ENCODE measurements around the gene ZNF396. TPM values are rescaled to one million over a fixed set of nuclear protein-coding genes. Genes with fewer than 3 reads are reported as not detected.
A peak's percentile ranks its signal among the peaks of the same experiment; 100 is the strongest.

The ZNF396 gene
- total RNA-seq, 6 experiments from 2014 or later: 0.62 to 1.9 (median 1.5) TPM

DNA sequence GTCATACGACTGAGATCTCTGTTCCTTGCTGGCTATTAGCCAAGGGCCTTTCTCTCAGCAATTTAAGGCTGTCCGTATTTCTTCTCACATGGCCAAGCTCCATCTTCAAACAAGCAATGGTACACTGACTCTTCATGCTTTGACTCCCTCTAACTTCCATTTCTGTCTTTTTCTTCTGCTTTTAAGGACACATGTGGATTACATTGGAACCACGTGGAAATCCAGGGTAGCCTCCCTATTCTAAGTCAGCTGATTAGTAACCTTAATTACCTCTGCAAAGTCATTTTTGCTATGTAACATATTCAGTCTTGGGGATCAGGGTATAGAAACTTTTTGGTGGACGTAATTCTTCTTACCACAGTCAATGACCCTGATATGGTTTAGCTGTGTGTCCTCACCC lies 41.5 kb upstream of the ZNF396 start:
- DNase-seq: no peak
- TF ChIP-seq, protein P1, sequence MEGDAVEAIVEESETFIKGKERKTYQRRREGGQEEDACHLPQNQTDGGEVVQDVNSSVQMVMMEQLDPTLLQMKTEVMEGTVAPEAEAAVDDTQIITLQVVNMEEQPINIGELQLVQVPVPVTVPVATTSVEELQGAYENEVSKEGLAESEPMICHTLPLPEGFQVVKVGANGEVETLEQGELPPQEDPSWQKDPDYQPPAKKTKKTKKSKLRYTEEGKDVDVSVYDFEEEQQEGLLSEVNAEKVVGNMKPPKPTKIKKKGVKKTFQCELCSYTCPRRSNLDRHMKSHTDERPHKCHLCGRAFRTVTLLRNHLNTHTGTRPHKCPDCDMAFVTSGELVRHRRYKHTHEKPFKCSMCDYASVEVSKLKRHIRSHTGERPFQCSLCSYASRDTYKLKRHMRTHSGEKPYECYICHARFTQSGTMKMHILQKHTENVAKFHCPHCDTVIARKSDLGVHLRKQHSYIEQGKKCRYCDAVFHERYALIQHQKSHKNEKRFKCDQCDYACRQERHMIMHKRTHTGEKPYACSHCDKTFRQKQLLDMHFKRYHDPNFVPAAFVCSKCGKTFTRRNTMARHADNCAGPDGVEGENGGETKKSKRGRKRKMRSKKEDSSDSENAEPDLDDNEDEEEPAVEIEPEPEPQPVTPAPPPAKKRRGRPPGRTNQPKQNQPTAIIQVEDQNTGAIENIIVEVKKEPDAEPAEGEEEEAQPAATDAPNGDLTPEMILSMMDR (IDR thresholded peaks at IDR 0.05): no peak
- TF ChIP-seq POLR2A (IDR thresholded peaks at IDR 0.05): no peak
- no peaks in the 10 kb centered on the region for H3K4me1 ChIP-seq
- H3K36me3 ChIP-seq: no peaks in the 10 kb centered on the region
- intact Hi-C loops (cut with DNase I): loop anchor here in 1 of 2 donors (10.0 kb wide), 1 partner anchor 96 kb away; no protein-coding TSS in a partner anchor
- H3K27me3 ChIP-seq: no peaks in the 10 kb centered on the region
- WGBS (ENCODE audit: insufficient coverage, low coverage, low lambda C conversion rate, missing lambda C conversion rate): 72% methylated on average over 4 of the region's 4 CpGs
- ATAC-seq: no peak
- H3K9me3 ChIP-seq: peaks cover 0 to 6% (median 3%) of the 10 kb centered on the region in 4 donors
- no peak overlapping the region for H3K4me3 ChIP-seq
- H3K27ac ChIP-seq: no peak overlapping the region

DNA sequence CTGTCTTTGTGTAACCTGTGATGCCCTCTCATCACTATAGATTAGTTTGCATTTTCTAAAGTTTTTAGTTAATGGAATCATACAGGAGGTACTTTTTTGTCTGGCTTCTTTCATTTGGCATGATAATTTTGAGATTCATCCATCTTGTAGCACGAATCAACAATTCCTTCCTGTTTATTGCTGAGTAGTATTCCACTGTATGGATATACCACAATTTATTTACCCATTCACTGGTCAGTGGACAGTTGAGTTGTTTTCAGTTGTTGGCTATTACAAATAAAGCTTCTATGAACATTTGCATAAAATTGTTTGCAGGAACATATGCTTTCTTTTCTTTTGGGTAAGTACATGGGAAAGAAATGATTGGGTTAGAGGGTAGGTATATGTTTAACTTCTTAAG lies 40.1 kb upstream of the ZNF396 start:
- Histone ChIP-seq H3K36me3 (no peaks in the 10 kb centered on the region), H3K9me3 (peaks cover 0 to 6% (median 3%) of the 10 kb centered on the region in 4 donors), H3K4me3 (no peak overlapping the region), H3K27ac (no peak overlapping the region), H3K27me3 (no peaks in the 10 kb centered on the region), H3K4me1 (no peaks in the 10 kb centered on the region)
- DNase-seq (no peak), ATAC-seq (no peak)
- intact Hi-C loops (cut with DNase I): loop anchor here in 1 of 2 donors (10.0 kb wide), 1 partner anchor 98 kb away; no protein-coding TSS in a partner anchor
- TF ChIP-seq, protein P1 (IDR thresholded peaks at IDR 0.05): no peak
- TF ChIP-seq POLR2A (IDR thresholded peaks at IDR 0.05): no peak
- WGBS (ENCODE audit: insufficient coverage, low coverage, low lambda C conversion rate, missing lambda C conversion rate): 43% methylated on average over 1 of the region's 1 CpG

DNA sequence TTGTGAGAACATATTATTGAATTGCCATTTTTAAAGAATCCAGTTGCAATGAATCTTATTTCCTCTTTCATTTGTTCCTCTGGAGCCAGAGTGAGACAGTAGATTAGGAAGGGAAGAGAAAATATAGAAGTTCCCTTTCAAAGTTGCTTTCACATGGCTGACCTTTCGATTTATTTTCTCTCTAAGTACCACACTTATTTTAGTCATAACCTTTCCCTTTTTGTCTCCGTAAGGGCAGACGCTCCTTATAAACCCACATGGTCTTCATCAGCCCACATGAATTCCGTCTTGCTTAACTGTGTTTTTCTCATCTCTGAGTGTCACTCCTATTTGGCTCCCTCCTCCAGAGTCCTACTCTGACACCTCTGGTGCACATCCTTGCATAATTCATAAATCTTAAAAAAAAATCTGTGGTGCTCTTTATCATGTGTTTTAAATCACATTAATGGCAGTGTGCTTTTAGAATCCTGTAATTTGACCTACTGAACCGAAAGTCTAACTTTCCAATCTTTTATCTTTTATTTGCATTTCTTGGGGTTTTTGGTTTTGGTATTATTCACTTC lies 38.5 kb upstream of the ZNF396 start:
- 28% methylated on average over 5 of the region's 5 CpGs for WGBS (ENCODE audit: insufficient coverage, low coverage, low lambda C conversion rate, missing lambda C conversion rate)
- Histone ChIP-seq H3K27me3 (no peaks in the 10 kb centered on the region), H3K9me3 (peaks cover 0 to 6% (median 3%) of the 10 kb centered on the region in 4 donors), H3K36me3 (no peaks in the 10 kb centered on the region), H3K4me1 (no peaks in the 10 kb centered on the region), H3K4me3 (no peak overlapping the region), H3K27ac (no peak overlapping the region)
- intact Hi-C loops (cut with DNase I): loop anchor here in 1 of 2 donors (10.0 kb wide), 1 partner anchor 99 kb away; no protein-coding TSS in a partner anchor
- ATAC-seq (peak in 2 of 4 donors; percentile 60 to 61), DNase-seq (no peak)
- TF ChIP-seq POLR2A (IDR thresholded peaks at IDR 0.05): no peak
- TF ChIP-seq, protein P1 (IDR thresholded peaks at IDR 0.05): no peak

DNA sequence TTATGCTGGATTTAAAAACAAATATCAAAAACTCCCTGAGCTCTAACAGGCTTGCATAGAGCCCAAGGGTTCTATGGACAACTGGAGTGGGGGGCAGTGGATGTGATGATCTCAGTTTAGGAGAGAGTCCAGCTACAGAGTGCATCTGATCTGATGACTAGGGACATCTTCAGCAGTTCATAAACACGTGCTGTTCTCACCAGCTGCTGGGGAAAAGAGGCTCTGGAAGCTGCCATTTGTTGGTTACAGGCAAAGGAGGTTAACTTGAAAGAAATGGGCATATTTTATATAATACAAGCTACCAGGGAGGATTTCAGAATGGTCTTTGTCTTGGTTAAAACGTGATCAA lies 36.0 kb upstream of the ZNF396 start:
- intact Hi-C loops (cut with DNase I): loop anchor here in 1 of 2 donors (10.0 kb wide), 1 partner anchor 102 kb away; no protein-coding TSS in a partner anchor
- ATAC-seq (no peak), DNase-seq (no peak)
- Histone ChIP-seq H3K9me3 (peaks cover 0 to 6% (median 0%) of the 10 kb centered on the region in 4 donors), H3K4me3 (no peak overlapping the region), H3K27ac (no peak overlapping the region), H3K27me3 (no peaks in the 10 kb centered on the region), H3K36me3 (no peaks in the 10 kb centered on the region), H3K4me1 (peaks cover 0 to 4% (median 0%) of the 10 kb centered on the region in 4 donors)
- no peak for TF ChIP-seq POLR2A (IDR thresholded peaks at IDR 0.05)
- TF ChIP-seq, protein P1 (IDR thresholded peaks at IDR 0.05): no peak
- WGBS (ENCODE audit: insufficient coverage, low coverage, low lambda C conversion rate, missing lambda C conversion rate): 45% methylated on average over 2 of the region's 2 CpGs
